ENCODE data around the gene RNF126. TPM values are rescaled to one million over a fixed set of nuclear protein-coding genes. Genes with fewer than 3 reads are reported as not detected.
A peak's percentile ranks its signal among the peaks of the same experiment; 100 is the strongest.

Gene RNF126
- total RNA-seq, 1 donor from 2014 or later, result 68.0 TPM

DNA sequence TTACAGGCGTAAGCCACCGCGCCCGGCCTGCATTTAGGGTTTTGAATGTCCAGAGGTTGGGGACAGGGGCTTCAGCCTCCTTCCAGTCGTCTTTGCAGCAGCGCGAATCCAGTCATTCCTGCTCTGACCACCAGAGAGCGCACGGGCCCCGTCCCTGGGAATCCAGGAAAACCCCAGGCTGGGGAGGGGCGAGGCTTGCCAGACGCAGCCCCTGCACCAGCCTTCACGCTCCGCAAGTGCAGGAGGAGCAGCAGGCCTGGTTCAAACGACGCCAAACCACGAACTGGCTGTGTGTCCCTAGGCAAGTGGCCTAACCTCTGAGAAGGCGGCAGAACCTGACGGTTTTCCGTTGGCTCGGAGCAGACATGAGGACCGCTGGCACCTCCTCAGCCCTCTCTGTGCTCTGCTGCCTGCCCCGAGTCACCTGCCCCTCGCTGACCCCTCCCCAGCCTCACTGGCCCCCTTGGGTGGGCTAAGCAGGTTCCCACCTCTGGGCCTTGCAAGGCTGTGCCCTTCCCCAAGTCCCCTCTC is 2.0 kb upstream of the RNF126 start:
- H3K4me3 ChIP-seq, result peak overlapping the region in 1 of 2 donors; percentile 35
- H3K4me1 ChIP-seq, result peaks cover 42% of the 10 kb centered on the region
- H3K27me3 ChIP-seq, result no peaks in the 10 kb centered on the region
- no peaks in the 10 kb centered on the region for H3K9me3 ChIP-seq
- H3K27ac ChIP-seq, result no peak overlapping the region
- no peak for TF ChIP-seq POLR2A (IDR thresholded peaks at IDR 0.05)
- peak; percentile 96 for TF ChIP-seq CTCF (IDR thresholded peaks at IDR 0.05)
- TF ChIP-seq POLR2AphosphoS5 (IDR thresholded peaks at IDR 0.05; ENCODE audit: insufficient read depth in 1 of 2, low read depth in 1 of 2), result peak in 1 of 2 donors; percentile 45
- H3K36me3 ChIP-seq, result no peaks in the 10 kb centered on the region
- intact Hi-C loops (cut with DNase I), result loop anchor here (5.0 kb wide), 1 partner anchor 67 kb away; no protein-coding TSS in a partner anchor
- DNase-seq (ENCODE audit: extremely low spot score in 2 of 2), result no peak

DNA sequence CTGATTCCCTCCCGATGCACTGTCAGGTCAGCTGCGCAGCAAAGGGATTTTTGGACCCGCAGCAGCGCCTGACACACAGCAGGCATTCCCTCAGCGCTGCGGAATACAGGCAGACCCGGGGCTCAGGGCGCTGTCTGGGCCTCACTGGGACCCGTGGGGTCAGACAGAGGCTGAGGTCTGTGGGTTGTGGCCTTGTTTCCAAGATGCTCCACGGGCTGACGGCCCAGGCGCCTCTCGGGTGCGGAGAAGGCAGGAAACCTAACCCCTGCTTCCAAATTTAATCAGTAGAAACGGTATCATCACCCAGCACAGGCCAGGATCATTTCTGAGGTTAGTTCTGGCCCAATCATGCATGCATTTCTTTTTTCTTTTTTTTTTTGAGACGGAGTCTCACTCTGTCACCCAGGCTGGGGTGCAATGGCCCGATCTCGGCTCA is 686 bp upstream of the RNF126 start:
- Histone ChIP-seq H3K4me1 (peaks cover 55% of the 10 kb centered on the region), H3K4me3 (peak overlapping the region; percentile 66 to 74), H3K27ac (peak overlapping the region; percentile 93), H3K9me3 (no peaks in the 10 kb centered on the region), H3K27me3 (no peaks in the 10 kb centered on the region), H3K36me3 (no peaks in the 10 kb centered on the region)
- no peak for TF ChIP-seq CTCF (IDR thresholded peaks at IDR 0.05)
- TF ChIP-seq POLR2AphosphoS5 (IDR thresholded peaks at IDR 0.05; ENCODE audit: insufficient read depth in 1 of 2, low read depth in 1 of 2), result peak in 1 of 2 donors; percentile 69
- TF ChIP-seq POLR2A (IDR thresholded peaks at IDR 0.05), result no peak
- no peak for DNase-seq (ENCODE audit: extremely low spot score in 2 of 2)
- intact Hi-C loops (cut with DNase I), result no loop called here

DNA sequence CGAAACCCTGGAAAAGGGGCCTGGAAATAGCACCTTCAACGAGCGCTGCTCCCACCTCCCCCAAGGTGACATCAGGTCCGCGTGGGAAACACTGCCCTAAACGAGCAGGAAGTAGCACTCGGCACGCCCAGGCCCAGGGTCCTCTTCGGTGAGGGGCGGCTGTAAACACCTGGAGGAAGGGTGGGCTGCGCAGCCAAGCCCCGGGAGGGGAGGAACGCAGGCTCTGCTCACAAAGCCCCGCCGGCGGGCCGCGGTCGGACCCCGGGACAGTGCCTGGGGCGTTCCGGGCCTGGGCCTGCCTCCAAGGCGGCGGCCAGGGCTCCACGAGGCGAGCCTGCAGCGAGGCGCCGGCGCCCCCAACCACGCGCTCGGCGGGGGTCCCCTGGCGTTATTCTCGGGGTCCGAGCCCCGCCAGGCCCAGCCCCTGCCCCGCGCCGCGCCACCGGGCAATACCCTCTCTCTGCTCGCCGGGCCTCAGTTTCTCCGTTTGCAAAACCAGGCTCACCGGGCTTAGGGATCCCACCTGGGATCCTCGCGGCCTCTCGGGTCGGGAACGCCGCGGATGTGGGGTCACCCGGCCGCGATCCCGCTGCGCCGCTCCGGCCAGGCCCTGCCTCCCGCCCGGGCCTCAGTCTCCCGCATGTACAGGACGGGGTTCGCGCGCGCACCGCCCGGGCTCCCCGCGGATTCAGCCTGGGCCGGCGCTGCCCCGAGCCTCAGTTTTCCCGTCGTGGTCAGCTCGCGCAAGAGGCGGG is 630 bp downstream of the RNF126 start:
- no peaks in the 10 kb centered on the region for H3K9me3 ChIP-seq
- DNase-seq (ENCODE audit: extremely low spot score in 2 of 2), result no peak
- intact Hi-C loops (cut with DNase I), result no loop called here
- peak overlapping the region; percentile 66 to 74 for H3K4me3 ChIP-seq
- no peaks in the 10 kb centered on the region for H3K27me3 ChIP-seq
- peak overlapping the region; percentile 93 for H3K27ac ChIP-seq
- no peak for TF ChIP-seq POLR2AphosphoS5 (IDR thresholded peaks at IDR 0.05; ENCODE audit: insufficient read depth in 1 of 2, low read depth in 1 of 2)
- no peaks in the 10 kb centered on the region for H3K36me3 ChIP-seq
- peaks cover 68% of the 10 kb centered on the region for H3K4me1 ChIP-seq

DNA sequence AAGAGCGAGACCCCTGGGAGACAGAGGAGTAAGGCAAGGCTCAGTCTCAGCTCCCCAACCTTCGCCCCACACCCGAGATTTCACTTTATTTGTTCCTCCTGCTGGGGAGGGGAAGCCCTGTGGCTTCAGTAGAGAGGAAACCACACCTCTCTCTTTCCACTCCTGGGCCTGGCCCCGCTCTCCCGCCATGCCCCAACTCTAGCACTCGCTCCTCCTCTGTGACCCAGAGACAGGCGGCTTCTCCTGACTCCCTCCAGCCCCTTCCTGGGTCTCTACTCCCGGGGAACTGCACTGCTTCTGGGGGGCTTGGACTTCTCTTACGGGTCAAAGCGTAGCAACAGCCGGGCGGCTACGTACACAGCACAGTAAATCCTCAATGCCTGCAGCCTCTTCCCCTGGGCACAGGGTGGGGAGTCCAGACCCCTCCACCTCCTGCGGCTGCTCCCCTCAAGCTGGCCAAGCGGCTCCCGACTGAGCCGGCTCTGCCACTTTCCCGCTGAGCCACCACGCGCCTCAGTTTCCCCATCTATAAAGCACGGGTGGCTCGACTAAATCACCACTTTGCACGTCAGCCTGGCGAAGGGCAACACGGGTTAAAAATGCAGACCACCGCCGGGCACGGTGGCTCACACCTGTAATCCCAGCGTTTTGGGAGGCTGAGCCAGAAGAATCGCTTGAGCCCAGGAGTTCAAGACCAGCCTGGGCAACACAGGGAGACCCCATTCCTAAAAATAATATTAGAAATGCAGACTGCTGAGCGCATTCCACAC is 1.4 kb downstream of the RNF126 start:
- H3K36me3 ChIP-seq, result no peaks in the 10 kb centered on the region
- no peaks in the 10 kb centered on the region for H3K27me3 ChIP-seq
- peaks cover 72% of the 10 kb centered on the region for H3K4me1 ChIP-seq
- intact Hi-C loops (cut with DNase I), result loop anchor here (1.0 kb wide), 1 partner anchor 22 kb away; the partner anchor contains the start of gene FGF22
- DNase-seq (ENCODE audit: extremely low spot score in 2 of 2), result no peak
- H3K9me3 ChIP-seq, result no peaks in the 10 kb centered on the region
- peak overlapping the region; percentile 93 for H3K27ac ChIP-seq
- TF ChIP-seq POLR2A (IDR thresholded peaks at IDR 0.05) (no peak), CTCF (IDR thresholded peaks at IDR 0.05) (no peak), POLR2AphosphoS5 (IDR thresholded peaks at IDR 0.05; ENCODE audit: insufficient read depth in 1 of 2, low read depth in 1 of 2) (no peak)
- peak overlapping the region; percentile 66 to 74 for H3K4me3 ChIP-seq

DNA sequence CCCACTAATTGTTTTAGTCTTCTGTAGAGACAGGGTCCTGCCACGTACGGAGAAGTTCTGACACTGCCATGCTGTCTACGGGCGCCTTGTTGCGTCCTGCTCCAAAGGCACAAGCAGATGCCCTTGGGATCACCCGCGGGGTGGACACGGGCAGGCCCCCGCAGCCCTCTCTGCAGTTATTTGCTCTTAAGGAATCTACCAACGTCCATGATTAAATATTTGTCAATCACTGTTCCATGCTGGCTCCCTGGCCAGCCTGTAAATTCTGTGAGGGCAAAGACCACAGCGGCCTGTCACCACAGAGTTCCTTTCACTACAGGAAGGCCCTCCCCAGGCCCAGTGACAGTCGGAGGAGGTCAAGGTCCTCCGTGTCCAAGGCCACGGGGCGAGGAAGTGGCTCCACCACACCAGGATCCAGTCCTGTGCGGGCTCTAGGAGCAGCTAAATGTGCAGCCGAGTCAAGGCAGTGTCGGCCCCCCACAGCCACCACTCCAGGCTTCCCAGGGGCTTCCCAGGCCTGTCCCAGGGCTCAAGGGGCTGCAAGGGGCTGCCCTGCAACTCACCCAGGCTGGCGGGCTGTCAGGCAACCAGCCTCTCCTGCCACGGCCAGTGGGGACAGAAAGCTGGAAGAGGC is 2.1 kb downstream of the RNF126 start:
- H3K36me3 ChIP-seq, result no peaks in the 10 kb centered on the region
- H3K9me3 ChIP-seq, result no peaks in the 10 kb centered on the region
- DNase-seq (ENCODE audit: extremely low spot score in 2 of 2), result no peak
- intact Hi-C loops (cut with DNase I), result loop anchor here (1.0 kb wide), 1 partner anchor 22 kb away; the partner anchor contains the start of gene FGF22
- H3K4me3 ChIP-seq, result peak overlapping the region; percentile 66 to 74
- peak overlapping the region; percentile 93 for H3K27ac ChIP-seq
- H3K27me3 ChIP-seq, result no peaks in the 10 kb centered on the region
- no peak for TF ChIP-seq POLR2A (IDR thresholded peaks at IDR 0.05)
- TF ChIP-seq POLR2AphosphoS5 (IDR thresholded peaks at IDR 0.05; ENCODE audit: insufficient read depth in 1 of 2, low read depth in 1 of 2), result no peak
- TF ChIP-seq CTCF (IDR thresholded peaks at IDR 0.05), result no peak
- H3K4me1 ChIP-seq, result peaks cover 72% of the 10 kb centered on the region
